Mononuclear cell (primary cell): ENCODE data around the gene TRPC3. TPM values are rescaled to one million over a fixed set of nuclear protein-coding genes. Genes with fewer than 3 reads are reported as not detected.
"Not testable (repeated sequence)": the region's sequence is repeated elsewhere in the genome, so short reads cannot be mapped to it uniquely, and the experiment has no call there.

Experiments
- H3K27me3 ChIP-seq: 2 replicates; pipeline ENCODE4 v1.6.0; 2011; ENCODE audit warnings: low read length, control low read depth; ENCODE audit not compliant: insufficient read depth
- H3K4me1 ChIP-seq: 2 replicates; pipeline ENCODE4 v1.5.1; 2011; ENCODE audit warnings: mild to moderate bottlenecking, low read length, control low read depth; ENCODE audit not compliant: insufficient read depth
- H3K4me3 ChIP-seq: 2 replicates; pipeline ENCODE4 v1.5.1; 2011; ENCODE audit warnings: mild to moderate bottlenecking, low read length, moderate library complexity
- H3K9me3 ChIP-seq: 2 replicates; pipeline ENCODE4 v1.5.1; 2011; ENCODE audit warnings: low read depth, mild to moderate bottlenecking, control low read depth, low read length
- total RNA-seq: library from RNA; depleted of rRNA; stranded (reverse); fragments of >200 nt; gene quantifications from one replicate; pipeline ENCODE4 v1.2.3, GENCODE V29; 2012

Gene TRPC3
- total RNA-seq, 1 donor, result 0.31 TPM

- no peaks in the 10 kb centered on the region for H3K4me1 ChIP-seq
- H3K9me3 ChIP-seq, result no peaks in the 10 kb centered on the region
- H3K27me3 ChIP-seq, result peaks cover 16% of the 10 kb centered on the region
- H3K4me3 ChIP-seq, result no peak overlapping the region
Observed at GRCh38 chr4:121927948-121928347, 23.9 kb downstream of the TRPC3 start.

GRCh38 chr4:121926490-121926889 is 25.4 kb downstream of the TRPC3 start:
- H3K4me3 ChIP-seq, H3K9me3 ChIP-seq, H3K4me1 ChIP-seq: not testable (repeated sequence)
- H3K27me3 ChIP-seq, result peaks cover 14% of the 10 kb centered on the region

GRCh38 chr4:121923306-121923705 is 28.6 kb downstream of the TRPC3 start:
- no peak overlapping the region for H3K4me3 ChIP-seq
- H3K27me3 ChIP-seq, result peaks cover 3% of the 10 kb centered on the region
- H3K4me1 ChIP-seq, result no peaks in the 10 kb centered on the region
- no peaks in the 10 kb centered on the region for H3K9me3 ChIP-seq

GRCh38 chr4:121913667-121914066 is 38.2 kb downstream of the TRPC3 start:
- H3K27me3 ChIP-seq, result peaks cover 7% of the 10 kb centered on the region

GRCh38 chr4:121908346-121908745 is 43.5 kb downstream of the TRPC3 start:
- no peaks in the 10 kb centered on the region for H3K9me3 ChIP-seq
- H3K4me1 ChIP-seq, result no peaks in the 10 kb centered on the region
- H3K27me3 ChIP-seq, result peaks cover 5% of the 10 kb centered on the region
- H3K4me3 ChIP-seq, result no peak overlapping the region

More at GRCh38 chr4:121913667-121914066, 38.2 kb downstream of the TRPC3 start:
- Histone ChIP-seq H3K4me1 (no peaks in the 10 kb centered on the region), H3K4me3 (no peak overlapping the region), H3K9me3 (no peaks in the 10 kb centered on the region)

- no peak overlapping the region for H3K4me3 ChIP-seq
- H3K27me3 ChIP-seq, result peaks cover 6% of the 10 kb centered on the region
- no peaks in the 10 kb centered on the region for H3K4me1 ChIP-seq
- H3K9me3 ChIP-seq, result no peaks in the 10 kb centered on the region
Observed at GRCh38 chr4:121900132-121900983, 51.5 kb downstream of the TRPC3 start.

- H3K27me3 ChIP-seq, result peaks cover 15% of the 10 kb centered on the region
- H3K4me1 ChIP-seq, result no peaks in the 10 kb centered on the region
- H3K4me3 ChIP-seq, result no peak overlapping the region
- H3K9me3 ChIP-seq, result no peaks in the 10 kb centered on the region
Observed at GRCh38 chr4:121898150-121898549, 53.7 kb downstream of the TRPC3 start.

- no peaks in the 10 kb centered on the region for H3K9me3 ChIP-seq
- H3K27me3 ChIP-seq, result peaks cover 14% of the 10 kb centered on the region
- no peaks in the 10 kb centered on the region for H3K4me1 ChIP-seq
- no peak overlapping the region for H3K4me3 ChIP-seq
Observed at GRCh38 chr4:121888134-121888533, 63.7 kb downstream of the TRPC3 start.

- Histone ChIP-seq H3K4me1 (no peaks in the 10 kb centered on the region), H3K4me3 (no peak overlapping the region), H3K9me3 (no peaks in the 10 kb centered on the region), H3K27me3 (peaks cover 19% of the 10 kb centered on the region)
Observed at GRCh38 chr4:121885115-121885514, 66.7 kb downstream of the TRPC3 start.

GRCh38 chr4:121881158-121881557 is 70.7 kb downstream of the TRPC3 start:
- peaks cover 42% of the 10 kb centered on the region for H3K27me3 ChIP-seq
- no peaks in the 10 kb centered on the region for H3K4me1 ChIP-seq
- H3K4me3 ChIP-seq, result no peak overlapping the region
- no peaks in the 10 kb centered on the region for H3K9me3 ChIP-seq

GRCh38 chr4:121879135-121879534 is 72.7 kb downstream of the TRPC3 start:
- no peak overlapping the region for H3K4me3 ChIP-seq
- H3K4me1 ChIP-seq, result no peaks in the 10 kb centered on the region
- no peaks in the 10 kb centered on the region for H3K9me3 ChIP-seq
- peaks cover 49% of the 10 kb centered on the region for H3K27me3 ChIP-seq

- Histone ChIP-seq H3K9me3 (no peaks in the 10 kb centered on the region), H3K4me1 (no peaks in the 10 kb centered on the region), H3K4me3 (no peak overlapping the region), H3K27me3 (peaks cover 55% of the 10 kb centered on the region)
Observed at GRCh38 chr4:121877041-121877773, 74.7 kb downstream of the TRPC3 start.

GRCh38 chr4:121876070-121876469 is 75.8 kb downstream of the TRPC3 start:
- Histone ChIP-seq H3K27me3 (peaks cover 52% of the 10 kb centered on the region), H3K4me1 (no peaks in the 10 kb centered on the region), H3K4me3 (no peak overlapping the region), H3K9me3 (no peaks in the 10 kb centered on the region)

- Histone ChIP-seq H3K4me3 (no peak overlapping the region), H3K27me3 (peaks cover 50% of the 10 kb centered on the region), H3K4me1 (no peaks in the 10 kb centered on the region), H3K9me3 (no peaks in the 10 kb centered on the region)
Observed at GRCh38 chr4:121875652-121876051, 76.2 kb downstream of the TRPC3 start.

GRCh38 chr4:121873604-121874003 is 78.3 kb downstream of the TRPC3 start:
- H3K4me3 ChIP-seq, result no peak overlapping the region
- H3K27me3 ChIP-seq, result peaks cover 34% of the 10 kb centered on the region
- no peaks in the 10 kb centered on the region for H3K9me3 ChIP-seq
- peaks cover 8% of the 10 kb centered on the region for H3K4me1 ChIP-seq
